ENCODE measurements around the gene ANAPC15.

Gene ANAPC15

GRCh38 chr11:72124046-72124445, 11.6 kb upstream of the ANAPC15 start:
- no peak for DNase-seq (ENCODE audit: low spot score)

DNA sequence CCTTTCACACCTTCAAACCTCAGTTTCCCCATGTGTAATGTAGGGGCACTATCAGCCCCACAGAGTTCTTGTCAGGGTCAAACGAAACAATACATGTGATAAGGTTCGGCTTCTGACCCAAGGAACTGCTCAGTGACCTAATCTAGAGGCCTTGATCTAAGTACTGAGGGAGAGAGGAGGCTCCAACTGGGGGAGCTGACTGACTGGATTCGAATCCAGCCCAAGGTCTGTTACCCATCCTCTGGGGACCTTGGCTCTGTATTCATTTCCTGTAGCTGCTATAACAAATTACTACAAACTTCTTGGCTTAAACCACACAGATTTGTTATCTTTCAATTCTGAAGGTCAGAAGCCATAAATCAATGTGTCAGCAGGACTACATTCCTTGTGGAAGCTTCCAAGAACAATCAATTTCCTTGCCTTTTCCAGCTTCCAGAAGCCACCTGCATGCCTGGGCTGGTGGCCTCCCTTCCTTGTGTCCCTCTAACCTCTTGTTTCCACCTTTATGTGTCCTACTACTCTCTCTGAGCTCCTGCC, 10.7 kb upstream of the ANAPC15 start:
- DNase-seq (ENCODE audit: low spot score) = no peak

DNA sequence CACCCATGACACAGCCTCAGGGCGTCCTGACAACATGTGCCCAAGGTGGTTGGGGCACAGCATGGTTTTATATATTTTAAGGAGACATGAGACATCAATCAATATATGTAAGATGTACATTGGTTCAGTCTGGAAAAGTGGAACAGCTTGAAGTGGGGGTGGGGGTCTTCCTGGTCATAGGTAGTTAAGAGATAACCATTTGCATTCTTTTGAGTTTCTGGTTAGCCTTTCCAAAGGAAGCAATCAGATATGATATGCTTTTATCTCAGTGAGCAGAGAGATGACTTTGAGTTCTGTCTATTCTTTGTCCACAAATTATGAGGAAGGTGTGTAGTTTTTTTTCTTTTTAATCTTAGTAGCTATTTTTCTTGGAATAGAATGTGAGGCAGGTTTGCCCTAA, 10.1 kb upstream of the ANAPC15 start:
- DNase-seq (ENCODE audit: low spot score) = no peak

DNA sequence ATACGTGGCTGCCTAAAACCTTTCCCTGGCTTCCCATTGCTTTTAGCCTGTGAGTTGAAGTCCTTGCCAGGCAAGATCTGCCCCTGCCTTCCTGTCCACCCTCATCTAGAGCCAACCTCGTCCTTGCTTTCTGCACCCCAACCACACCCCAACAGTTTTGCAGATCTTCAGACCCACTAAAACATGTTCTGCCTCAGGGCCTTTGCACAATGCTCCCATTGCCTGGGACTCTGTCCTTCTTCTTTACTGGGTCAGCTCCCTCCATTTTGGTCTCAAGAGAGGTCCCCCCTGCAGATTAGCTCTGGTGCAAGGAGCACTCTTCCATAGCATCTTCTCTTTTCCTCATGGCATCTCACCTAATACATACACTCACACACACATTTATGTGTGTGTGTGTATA, 8.4 kb upstream of the ANAPC15 start:
- no peak for DNase-seq (ENCODE audit: low spot score)

- no peak for DNase-seq (ENCODE audit: low spot score)
Observed at GRCh38 chr11:72119198-72119597, 6.7 kb upstream of the ANAPC15 start.

- DNase-seq (ENCODE audit: low spot score) = no peak
Observed at GRCh38 chr11:72116019-72116755, 3.7 kb upstream of the ANAPC15 start.

DNA sequence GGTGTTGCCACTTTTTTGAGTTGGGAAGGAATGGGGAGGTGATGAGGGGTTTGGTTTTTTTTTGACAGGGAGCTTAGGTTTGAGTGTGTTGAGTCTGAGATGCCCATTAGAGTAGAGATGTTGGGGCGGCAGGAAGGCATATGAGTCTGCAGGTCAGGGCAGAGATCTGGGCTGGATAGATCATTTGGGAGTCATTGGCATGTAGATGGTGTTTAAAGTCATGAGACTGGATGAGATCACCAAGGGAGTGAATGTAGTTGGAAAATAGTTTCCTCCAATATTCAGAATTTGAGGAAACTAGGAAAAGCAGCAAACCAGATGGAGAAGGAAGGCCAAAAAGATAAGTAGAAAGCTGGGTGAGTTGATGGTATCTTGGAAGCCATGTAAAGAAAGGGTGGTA, 2.1 kb upstream of the ANAPC15 start:
- DNase-seq (ENCODE audit: low spot score) = no peak

GRCh38 chr11:72112978-72113808, 698 bp upstream of the ANAPC15 start:
- DNase-seq (ENCODE audit: low spot score) = no peak

GRCh38 chr11:72111300-72112142, 974 bp downstream of the ANAPC15 start:
- DNase-seq (ENCODE audit: low spot score) = no peak

DNA sequence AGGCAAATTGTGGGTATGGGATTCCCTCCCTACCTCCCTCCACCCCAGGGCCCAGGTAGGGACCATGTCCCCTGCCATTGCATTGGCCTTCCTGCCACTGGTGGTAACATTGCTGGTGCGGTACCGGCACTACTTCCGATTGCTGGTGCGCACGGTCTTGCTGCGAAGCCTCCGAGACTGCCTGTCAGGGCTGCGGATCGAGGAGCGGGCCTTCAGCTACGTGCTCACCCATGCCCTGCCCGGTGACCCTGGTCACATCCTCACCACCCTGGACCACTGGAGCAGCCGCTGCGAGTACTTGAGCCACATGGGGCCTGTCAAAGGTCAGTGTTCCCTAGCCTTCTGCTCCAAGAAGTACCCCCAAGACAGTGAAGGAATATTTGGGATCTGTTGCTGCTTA, 6.6 kb downstream of the ANAPC15 start, which contains the start of gene TOMT:
Gene TOMT (plus strand): TSS at position 37 of the 400 bp plus-strand sequence. CDS start 28 bp downstream, at position 65.
- DNase-seq (ENCODE audit: low spot score) = no peak

DNA sequence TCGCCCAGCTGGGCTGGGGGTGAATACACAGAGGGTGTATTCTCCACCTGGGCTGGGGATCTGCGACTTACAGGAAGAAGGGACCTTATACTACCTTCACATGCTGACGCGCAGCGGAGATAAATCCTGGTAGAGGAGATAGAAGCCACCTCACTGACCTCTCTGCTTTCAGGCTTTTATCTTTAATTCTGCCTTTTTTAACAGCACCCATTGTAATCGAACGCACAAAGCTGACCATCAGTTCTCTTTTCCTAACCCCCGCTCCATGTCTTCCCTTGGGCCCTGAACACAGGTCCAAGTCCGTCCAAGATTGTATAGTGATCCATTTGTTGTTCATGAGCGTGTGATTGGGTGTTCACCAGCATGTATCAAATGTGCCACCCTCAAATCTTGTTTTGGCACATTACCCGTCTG, 8.7 kb downstream of the ANAPC15 start:
- no peak for DNase-seq (ENCODE audit: low spot score)

DNA sequence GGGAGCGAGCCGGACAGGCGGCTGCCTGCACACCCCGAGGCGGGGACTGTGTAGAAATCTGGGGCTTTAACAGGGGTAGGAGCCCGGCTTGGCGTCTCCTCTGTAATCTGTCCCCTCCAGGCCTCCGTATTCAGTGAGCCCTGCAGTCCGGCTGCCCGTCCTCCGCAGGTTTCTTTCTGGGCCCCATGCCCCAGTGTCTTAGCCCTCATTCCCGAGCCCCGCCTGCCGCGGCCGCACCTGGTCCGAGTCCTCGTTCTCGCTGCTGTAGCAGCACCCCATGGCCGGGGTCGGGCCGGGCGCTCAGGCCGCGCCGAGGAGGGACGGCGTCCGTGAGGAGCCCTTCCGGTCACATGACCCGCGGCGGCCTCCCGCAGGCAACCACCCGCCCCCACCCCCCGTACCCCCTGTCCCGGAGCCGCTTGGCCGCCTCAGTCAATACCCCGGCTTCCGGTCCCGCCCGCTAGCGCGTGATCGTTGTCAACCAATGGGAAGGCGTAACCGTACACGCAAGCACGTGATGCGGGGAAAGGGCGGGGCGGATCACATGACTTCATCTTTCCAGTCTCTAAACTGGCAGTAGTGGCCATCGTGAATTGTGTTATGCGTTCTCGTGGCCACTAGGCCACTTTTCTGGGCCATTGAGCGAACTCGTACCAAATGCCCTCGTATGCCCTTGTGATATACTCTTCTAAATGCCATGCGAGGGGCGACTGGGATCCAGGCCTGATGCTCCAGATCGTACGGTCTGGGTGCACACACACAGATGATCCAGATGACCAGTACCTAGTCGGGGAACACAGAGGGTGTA, 9.3 kb downstream of the ANAPC15 start, which contains the start of gene LAMTOR1:
Gene LAMTOR1 (minus strand): TSS at position 352 of the 808 bp plus-strand sequence. CDS start 73 bp downstream, at position 279.
- DNase-seq (ENCODE audit: low spot score) = peak; percentile 99

GRCh38 chr11:72102631-72102945, 9.9 kb downstream of the ANAPC15 start:
- no peak for DNase-seq (ENCODE audit: low spot score)

- DNase-seq (ENCODE audit: low spot score) = peak; percentile 47
Observed at GRCh38 chr11:72102162-72102561, 10.3 kb downstream of the ANAPC15 start.

- no peak for DNase-seq (ENCODE audit: low spot score)
Observed at GRCh38 chr11:72100462-72100861, 12.0 kb downstream of the ANAPC15 start.

GRCh38 chr11:72100009-72100408, 12.5 kb downstream of the ANAPC15 start:
- no peak for DNase-seq (ENCODE audit: low spot score)

DNA sequence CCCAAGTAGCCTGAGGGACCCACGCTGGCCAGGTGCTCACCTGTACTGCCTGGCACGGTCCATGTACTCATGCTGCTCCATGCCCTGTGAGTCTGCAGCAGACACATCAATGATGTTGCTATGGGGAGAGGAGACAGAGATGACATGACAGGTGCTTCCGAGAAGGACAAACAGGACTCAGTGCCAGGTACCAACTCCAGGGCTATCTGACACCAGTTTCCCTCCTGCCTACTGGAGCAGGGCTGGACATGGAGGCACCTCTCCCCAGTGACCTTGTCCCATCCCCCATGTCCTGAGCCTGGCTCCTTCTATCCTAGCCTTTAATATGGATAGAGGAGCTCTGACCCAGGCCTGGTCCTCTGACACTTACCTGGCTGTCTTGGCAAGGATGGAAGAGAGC, 13.8 kb downstream of the ANAPC15 start:
- no peak for DNase-seq (ENCODE audit: low spot score)

GRCh38 chr11:72091292-72091691, 21.2 kb downstream of the ANAPC15 start:
- peak; percentile 83 for DNase-seq (ENCODE audit: low spot score)

- DNase-seq (ENCODE audit: low spot score) = no peak
Observed at GRCh38 chr11:72088076-72088808, 24.3 kb downstream of the ANAPC15 start.

DNA sequence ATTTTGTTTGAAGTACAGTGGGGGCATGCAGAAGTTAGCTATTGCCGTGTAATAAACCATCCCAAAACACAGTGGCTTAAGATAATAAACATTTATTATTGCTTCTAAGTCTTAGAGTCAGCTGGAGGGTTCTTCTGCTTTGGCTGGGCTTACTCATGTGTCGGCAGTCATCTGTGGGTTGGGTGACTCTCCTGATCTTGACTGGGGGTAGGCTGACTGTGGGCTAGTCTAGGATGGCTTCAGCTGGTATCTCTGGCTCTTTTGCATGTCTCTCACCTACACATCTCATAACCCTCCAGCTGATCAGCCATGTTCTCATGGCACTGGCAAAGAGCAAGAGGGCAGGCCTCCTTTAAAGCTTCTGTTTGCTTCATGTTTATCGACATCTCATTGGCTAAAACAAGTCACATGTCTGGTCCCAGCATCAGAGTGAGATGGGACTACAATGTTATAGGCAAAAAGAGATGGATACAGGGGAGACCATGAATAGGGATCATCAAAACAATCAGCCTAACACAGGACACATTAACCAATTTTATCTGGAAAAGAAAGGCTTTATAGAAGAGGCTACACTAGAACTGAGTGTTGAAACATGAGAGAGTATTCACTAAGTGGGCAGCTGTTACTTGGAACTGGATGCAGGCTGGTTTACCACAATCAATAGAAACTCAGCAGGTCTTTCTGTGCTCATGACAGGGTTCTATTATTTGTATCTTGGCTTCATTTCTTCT, 26.7 kb downstream of the ANAPC15 start:
- no peak for DNase-seq (ENCODE audit: low spot score)
